ENCODE data around the gene THAP12.

DNA sequence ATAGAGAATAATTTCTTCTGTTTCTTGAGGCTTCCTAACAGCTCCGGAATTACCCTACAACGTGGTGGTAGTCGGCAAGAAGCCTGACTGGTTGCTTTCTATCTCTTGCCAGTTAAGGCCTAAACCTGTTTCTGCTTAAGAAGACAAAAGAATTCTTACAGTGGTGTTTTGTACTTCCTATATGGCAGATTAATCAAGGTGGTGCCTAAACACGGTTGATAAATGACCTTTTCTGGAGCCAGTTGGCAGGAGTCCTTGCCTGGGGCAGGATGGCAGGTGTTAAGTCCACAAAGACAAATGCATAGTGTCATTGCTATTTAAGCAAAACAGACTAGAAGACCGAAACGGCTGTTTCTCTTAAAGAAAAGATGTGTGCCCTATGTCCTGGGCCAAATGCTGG lies 10.1 kb upstream of the THAP12 start:
- no peak for TF ChIP-seq CTCF (IDR thresholded peaks at IDR 0.05)
- TF ChIP-seq POLR2A (IDR thresholded peaks at IDR 0.05) = no peak

All from heart left ventricle (tissue), 13 donors.